NOMO-1 treated with DMSO at 0.1 percent for 48 hours (cell line): ENCODE data around the gene ALG1.
A peak's percentile ranks its signal among the peaks of the same experiment; 100 is the strongest.
"Not testable (repeated sequence)": the region's sequence is repeated elsewhere in the genome, so short reads cannot be mapped to it uniquely, and the experiment has no call there.

Experiments used
- DNase-seq: peaks from one replicate; lab custom pipeline; 2025; ENCODE audit not compliant: unreplicated experiment; lab: John Stamatoyannopoulos, UW

The ALG1 gene

GRCh38 chr16:5044011-5044540 is 27.6 kb upstream of the ALG1 start:
- DNase-seq = no peak

DNA sequence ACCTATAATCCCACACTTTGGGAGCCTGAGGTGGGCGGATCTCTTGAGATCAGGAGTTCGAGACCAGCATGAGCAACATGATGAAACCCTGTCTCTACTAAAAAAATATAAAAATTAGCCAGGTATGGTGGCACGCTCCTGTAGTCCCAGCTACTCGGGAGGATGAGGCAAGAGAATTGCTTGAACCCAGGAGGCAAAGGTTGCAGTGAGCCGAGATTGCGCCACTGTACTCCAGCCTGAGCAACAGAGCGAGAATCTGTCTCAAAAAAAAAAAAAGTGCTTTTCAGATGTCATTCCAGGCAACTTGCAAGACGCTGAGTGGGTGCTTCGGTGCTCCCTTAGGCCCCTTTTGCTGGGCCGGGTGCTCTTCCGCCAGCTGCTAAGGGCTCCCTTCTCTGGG is 27.1 kb upstream of the ALG1 start:
- not testable (repeated sequence) for DNase-seq

DNA sequence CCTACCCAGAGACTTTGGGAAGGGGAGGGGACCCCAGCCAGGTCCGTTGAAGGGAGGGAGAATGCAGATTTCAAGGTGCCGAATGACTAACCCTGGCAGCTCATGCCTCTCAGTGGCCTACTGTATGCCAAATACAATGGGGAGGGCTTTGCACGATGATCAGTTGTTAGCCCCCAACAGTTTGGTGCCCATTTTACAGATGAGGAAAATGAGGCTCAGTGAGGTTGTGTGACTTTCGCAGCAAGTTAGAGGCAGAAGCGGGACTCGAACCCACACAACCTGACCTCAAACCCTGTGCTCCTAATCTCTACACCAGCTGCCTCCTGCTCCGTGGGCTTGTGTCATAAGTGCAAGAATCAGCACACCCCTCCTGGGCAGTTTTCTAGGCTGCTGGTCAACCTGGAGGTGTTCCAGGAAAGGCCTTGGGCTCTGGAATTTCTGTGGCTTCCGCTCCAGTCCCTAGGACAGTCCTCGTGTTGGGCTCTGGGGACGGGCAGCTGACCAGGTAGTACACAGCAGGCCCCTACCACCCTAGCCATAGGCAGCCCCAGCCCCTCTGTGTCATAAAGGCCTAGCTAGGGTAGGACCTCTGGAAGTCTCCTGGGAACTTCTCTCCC is 26.0 kb upstream of the ALG1 start:
- DNase-seq = no peak

- DNase-seq = no peak
Measured at GRCh38 chr16:5046914-5047313, 24.7 kb upstream of the ALG1 start.

GRCh38 chr16:5054876-5055865 is 16.5 kb upstream of the ALG1 start:
- DNase-seq = no peak

GRCh38 chr16:5056352-5056751 is 15.3 kb upstream of the ALG1 start:
- peak; percentile 36 for DNase-seq

DNA sequence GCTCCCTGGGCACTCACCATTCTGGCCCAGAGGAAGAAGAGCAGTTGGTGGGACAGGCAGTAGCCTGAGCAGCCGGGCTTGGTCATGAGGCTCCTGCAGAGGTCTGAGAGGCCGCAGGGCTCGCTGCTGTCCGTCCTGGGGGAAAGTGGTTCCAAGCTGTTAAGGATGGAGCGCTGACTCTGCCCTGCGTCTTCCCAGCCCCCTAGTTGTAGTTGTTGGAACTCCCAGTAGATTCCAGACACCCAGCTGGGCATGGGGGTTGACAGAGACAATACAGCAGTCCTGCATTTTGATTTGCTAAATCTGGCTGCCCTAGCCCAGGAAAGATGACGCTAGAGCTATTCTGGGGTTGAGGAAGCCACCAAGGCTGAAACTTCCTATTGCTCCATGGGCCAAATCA is 13.2 kb upstream of the ALG1 start:
- DNase-seq = no peak

DNA sequence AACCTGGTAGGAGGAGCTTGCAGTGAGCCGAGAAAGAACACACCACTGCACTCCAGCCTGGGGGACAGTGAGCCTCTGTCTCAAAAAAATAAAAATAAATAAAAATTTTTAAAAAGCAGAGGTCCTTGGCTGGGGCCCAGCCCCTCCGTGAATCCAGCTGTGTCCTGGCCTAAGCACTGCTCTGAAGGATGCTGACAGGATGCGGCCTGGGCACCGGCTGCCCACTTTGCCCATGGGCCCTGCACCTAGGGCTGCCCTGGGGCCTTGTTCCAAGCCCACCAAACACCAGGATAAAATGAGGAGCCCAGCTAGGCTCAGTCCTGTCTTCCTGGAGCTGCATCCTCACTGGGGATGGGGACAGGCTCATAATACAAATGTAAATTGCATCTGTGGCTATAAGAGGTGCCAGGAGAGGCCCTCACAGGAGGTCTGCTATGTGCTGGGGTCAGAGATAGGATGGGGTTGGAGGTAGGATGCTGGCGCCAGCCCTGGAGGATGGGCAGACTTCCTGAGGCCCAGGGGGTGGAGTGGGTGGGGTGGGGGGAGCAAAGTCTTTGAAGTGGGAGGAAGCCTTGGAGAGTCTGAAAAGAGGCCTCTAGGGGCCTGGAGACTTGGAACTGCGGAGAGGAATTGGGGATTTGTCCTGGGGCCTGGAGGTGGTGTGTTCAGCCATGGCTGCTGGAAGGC is 12.1 kb upstream of the ALG1 start:
- DNase-seq = no peak

- DNase-seq = no peak
Measured at GRCh38 chr16:5060073-5060641, 11.5 kb upstream of the ALG1 start.

- DNase-seq = no peak
Measured at GRCh38 chr16:5062051-5062450, 9.6 kb upstream of the ALG1 start.

- no peak for DNase-seq
Measured at GRCh38 chr16:5062790-5063765, 8.6 kb upstream of the ALG1 start.

DNA sequence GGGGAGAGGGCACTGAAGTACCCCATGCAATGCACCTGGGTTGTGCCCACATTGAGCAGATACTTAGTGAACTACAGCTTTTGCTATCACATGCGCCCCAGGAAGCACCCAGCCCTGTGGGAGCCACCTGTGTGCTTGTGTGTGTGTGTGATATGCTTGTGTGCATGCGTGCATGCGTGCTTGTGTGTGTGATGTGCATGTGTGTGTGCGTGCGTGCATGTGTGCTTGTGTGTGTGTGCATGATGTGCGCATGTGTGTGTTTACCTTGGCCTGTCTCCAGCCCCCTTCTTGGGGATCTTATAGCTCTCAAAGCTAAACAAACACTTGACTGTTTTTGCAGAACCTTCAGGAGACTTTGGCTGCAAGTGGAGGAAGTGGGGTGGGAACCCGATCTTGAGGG is 6.7 kb upstream of the ALG1 start:
- no peak for DNase-seq

DNA sequence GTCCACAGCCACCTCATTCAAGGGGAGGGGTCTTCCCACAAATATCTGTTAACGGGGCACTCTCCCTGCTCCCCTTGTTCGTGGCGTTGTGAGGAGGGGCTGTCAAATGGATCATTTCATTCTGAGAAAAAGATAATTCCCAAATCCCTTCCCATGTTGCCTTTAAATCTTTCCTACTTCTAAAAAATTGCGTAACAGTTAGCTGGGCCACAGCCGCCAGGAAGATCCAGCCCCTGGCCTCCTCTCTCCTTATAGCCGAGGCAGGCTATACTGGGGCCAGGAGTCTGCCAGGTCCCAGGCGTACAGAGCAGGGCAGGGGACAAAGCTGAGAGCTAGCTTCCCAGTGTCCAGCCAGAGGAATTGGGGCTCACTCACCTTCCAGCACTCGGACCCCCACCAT is 6.3 kb upstream of the ALG1 start:
- no peak for DNase-seq

DNA sequence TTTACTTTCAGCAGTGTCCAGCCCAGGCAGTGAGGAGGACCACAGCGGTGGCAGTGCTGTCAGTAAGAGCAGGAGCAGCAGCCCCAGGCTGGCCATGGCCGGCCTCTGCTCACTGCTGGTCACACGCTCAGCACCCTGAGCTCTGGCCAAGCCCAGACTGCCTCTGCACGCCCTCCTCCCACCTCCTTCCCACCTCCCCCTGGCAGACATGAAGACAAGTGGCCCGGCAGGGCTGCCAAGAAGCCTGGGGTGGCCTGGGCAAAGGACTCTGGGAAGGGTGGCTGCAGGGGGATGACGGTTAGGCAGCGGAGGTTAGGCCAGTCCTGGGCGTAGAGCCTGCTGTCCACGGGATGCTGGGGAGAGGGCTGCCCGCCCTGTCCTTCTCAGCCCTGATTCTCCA is 5.8 kb upstream of the ALG1 start, which contains the start of gene C16orf89:
Gene C16orf89, minus strand, starts transcription at position 144 of the 400 bp plus-strand sequence. Its CDS starts 48 bp downstream, at position 96.
- no peak for DNase-seq

DNA sequence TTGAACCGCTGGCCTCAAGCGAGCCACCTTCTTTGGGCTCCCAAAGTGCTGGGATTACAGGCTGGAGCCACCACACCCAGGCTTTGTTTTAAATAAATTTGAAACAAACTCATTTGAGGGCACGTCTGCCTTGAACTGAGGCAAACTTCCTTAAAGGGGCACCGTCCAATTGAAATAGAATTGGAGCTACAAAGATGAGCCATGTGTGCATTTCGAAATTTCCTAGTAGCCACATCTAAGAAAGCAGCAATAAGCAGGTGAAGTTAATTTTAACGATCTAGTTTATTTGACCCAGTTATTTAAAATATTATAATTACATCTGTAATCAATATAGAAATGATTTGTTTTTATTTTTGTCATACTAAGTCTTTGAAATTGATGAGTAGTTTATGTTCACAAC is 5.1 kb upstream of the ALG1 start:
- peak; percentile 4 for DNase-seq

DNA sequence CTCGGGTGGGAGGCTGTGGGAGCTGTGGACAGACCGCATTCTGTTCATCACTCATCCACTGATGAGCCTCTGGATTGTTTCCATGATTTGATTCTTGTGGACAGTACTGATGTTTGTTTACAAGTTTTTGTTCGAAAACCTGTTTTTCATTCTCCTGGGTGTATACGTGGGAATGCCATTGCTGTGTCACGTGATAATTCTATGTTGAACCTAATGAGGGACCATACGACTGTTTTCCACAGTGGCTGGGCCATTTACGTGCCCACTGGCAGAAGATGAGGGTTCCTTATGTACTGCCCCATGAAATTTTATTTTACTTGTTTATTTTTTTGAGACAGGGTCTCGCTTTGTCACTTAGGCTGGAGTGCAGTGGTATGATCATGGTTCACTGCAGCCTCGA is 2.6 kb upstream of the ALG1 start:
- DNase-seq = no peak

GRCh38 chr16:5069854-5070253 is 1.8 kb upstream of the ALG1 start:
- no peak for DNase-seq

- DNase-seq = no peak
Measured at GRCh38 chr16:5070431-5071186, 1.0 kb upstream of the ALG1 start.

- DNase-seq = no peak
Measured at GRCh38 chr16:5071341-5071680, 332 bp upstream of the ALG1 start.
